B cell (primary cell): Measurements from ENCODE around the gene MUC5AC. TPM values are rescaled to one million over a fixed set of nuclear protein-coding genes. Genes with fewer than 3 reads are reported as not detected.

ENCODE experiments used
- ATAC-seq: fragments of 200-7000 bp; cut with Tn5 transposase; one replicate; pipeline ENCODE4 v1.10.0; 2021; ENCODE audit warnings: low read depth, mild to moderate bottlenecking, moderate number of reproducible peaks, moderate library complexity
- CTCF ChIA-PET: fragments of 350-600 bp; sonication (Branson Sonifier 250); formaldehyde crosslinking; loops from one replicate; lab custom pipeline; 2021; ENCODE audit warnings: antibody characterized with exemption, inconsistent platforms; lab: Charles Lee
- POLR2A ChIA-PET: fragments of 350-600 bp; sonication (Branson Sonifier 250); formaldehyde crosslinking; loops from one replicate; lab custom pipeline; 2021; ENCODE audit warnings: antibody characterized with exemption; lab: Charles Lee
- DNase-seq: peaks from one replicate; pipeline ENCODE4 v3.0.0; 2013
- H2AFZ ChIP-seq: 2 replicates; pipeline ENCODE4 v1.6.1; 2012; ENCODE audit warnings: mild to moderate bottlenecking, low read depth, low read length; ENCODE audit not compliant: insufficient read depth, poor library complexity, severe bottlenecking
- H3K27ac ChIP-seq, 2 donors: 1 replicate in 1 of 2; 2 replicates in 1 of 2; pipeline ENCODE4 v1.5.1; 2012 to 2013; ENCODE audit warnings: low read length in 2 of 2, mild to moderate bottlenecking in 2 of 2, moderate library complexity in 1 of 2
- H3K27me3 ChIP-seq, 4 experiments: fragments of 200-600 bp in 1 of 4; sonication (generic) in 1 of 4; replicated peaks in 1 of 4; 1 replicate in 2 of 4; 2 replicates in 2 of 4; pipeline versions ENCODE4 v1.6.1 to v1.7.0; 2013 to 2016; ENCODE audit warnings: low read length in 3 of 4, mild to moderate bottlenecking in 2 of 4, mixed read lengths in 1 of 4, moderate library complexity in 1 of 4; ENCODE audit not compliant: insufficient read depth in 4 of 4, control insufficient read depth in 3 of 4; ENCODE audit errors: control extremely low read depth in 1 of 4
- H3K36me3 ChIP-seq, 2 experiments: replicated peaks in 1 of 2; 1 replicate in 1 of 2; 2 replicates in 1 of 2; pipeline versions ENCODE4 v1.6.1 to v1.7.1; 2013; ENCODE audit warnings: low read length in 1 of 2; ENCODE audit not compliant: insufficient read depth in 2 of 2, control insufficient read depth in 1 of 2; ENCODE audit errors: control extremely low read depth in 1 of 2, extremely low read depth in 1 of 2
- H3K4me1 ChIP-seq, 2 donors: fragments of 200-600 bp in 1 of 2; sonication (generic) in 1 of 2; 1 replicate in 1 of 2; 2 replicates in 1 of 2; pipeline versions ENCODE4 v1.5.1 to v1.6.1; 2013 to 2017; ENCODE audit warnings: low read length in 2 of 2; ENCODE audit not compliant: control insufficient read depth in 2 of 2, insufficient read depth in 2 of 2
- H3K4me2 ChIP-seq: replicated peaks from 2 replicates; pipeline ENCODE3; 2012; ENCODE audit warnings: mild to moderate bottlenecking, low read depth, low read length; ENCODE audit not compliant: poor library complexity, severe bottlenecking
- H3K4me3 ChIP-seq, 5 experiments: fragments of 200-600 bp in 1 of 5; sonication (generic) in 1 of 5; 1 replicate in 3 of 5; 2 replicates in 2 of 5; pipeline versions ENCODE4 v1.5.1 to v1.7.0; 2011 to 2016; ENCODE audit warnings: low read length in 4 of 5, mild to moderate bottlenecking in 4 of 5, low read depth in 2 of 5, control low read depth in 1 of 5, moderate library complexity in 1 of 5; ENCODE audit not compliant: insufficient read depth in 1 of 5; ENCODE audit errors: control extremely low read depth in 1 of 5, extremely low read depth in 1 of 5
- H3K79me2 ChIP-seq: fragments of 200-600 bp; sonication (generic); one replicate; pipeline ENCODE4 v1.6.0; 2016; ENCODE audit warnings: low read length; ENCODE audit not compliant: control insufficient read depth, insufficient read depth
- H3K9ac ChIP-seq: fragments of 200-600 bp; sonication (generic); 2 replicates; pipeline ENCODE4 v1.6.1; 2017; ENCODE audit warnings: mild to moderate bottlenecking, low read length, moderate library complexity
- H3K9me3 ChIP-seq, 3 donors: one replicate each; pipeline versions ENCODE4 v1.6.1 to v1.7.1; 2013; ENCODE audit warnings: low read length in 2 of 3; ENCODE audit not compliant: control insufficient read depth in 2 of 3, insufficient read depth in 1 of 3; ENCODE audit errors: control extremely low read depth in 1 of 3
- H4K20me1 ChIP-seq: 2 replicates; pipeline ENCODE4 v1.6.0; 2012; ENCODE audit warnings: mild to moderate bottlenecking, low read length; ENCODE audit not compliant: insufficient read depth, control insufficient read depth, poor library complexity, severe bottlenecking
- H3K27ac Mint-ChIP-seq: one replicate; pipeline ENCODE4 v1.8.0; 2021; ENCODE audit warnings: mixed read lengths
- H3K27me3 Mint-ChIP-seq: one replicate; pipeline ENCODE4 v1.8.0; 2021; ENCODE audit warnings: mixed read lengths
- H3K4me1 Mint-ChIP-seq: one replicate; pipeline ENCODE4 v1.8.0; 2021; ENCODE audit warnings: mixed read lengths
- H3K4me3 Mint-ChIP-seq: one replicate; pipeline ENCODE4 v1.8.0; 2021; ENCODE audit warnings: mixed read lengths
- H3K9me3 Mint-ChIP-seq: one replicate; pipeline ENCODE4 v1.8.0; 2022; ENCODE audit warnings: mixed read lengths; ENCODE audit not compliant: insufficient read depth
- CTCF ChIP-seq: fragments of 200-600 bp; IDR thresholded peaks from one replicate; pipeline ENCODE4 v1.8.0; 2022; ENCODE audit warnings: antibody characterized with exemption, mild to moderate bottlenecking
- EZH2 ChIP-seq: IDR thresholded peaks from 2 replicates; pipeline ENCODE4 v1.6.1; 2012; ENCODE audit warnings: borderline replicate concordance, low read depth, mild to moderate bottlenecking, moderate library complexity, low read length; ENCODE audit not compliant: insufficient read depth, poor library complexity, severe bottlenecking
- WGBS: methylation state at CpG from one replicate; pipeline ENCODE4 v1.1.5; 2013; ENCODE audit warnings: missing lambda C conversion rate; ENCODE audit not compliant: insufficient coverage; 5-methylcytosine and 5-hydroxymethylcytosine counted together
- intact Hi-C: fragments of 100-400 bp; cut with micrococcal nuclease; formaldehyde crosslinking; loops from one replicate; pipeline ENCODE4 v1.10.0; 2022
- polyA plus RNA-seq: library from polyadenylated mRNA; depleted of rRNA; stranded (reverse); fragments of >200 nt; gene quantifications from 2 replicates; pipeline ENCODE4 v1.2.3, GENCODE V29; 2012
- total RNA-seq, 2 donors: library from RNA; stranded (reverse); fragments of 120-200 nt in 1 of 2; gene quantifications; 1 replicate in 1 of 2; 2 replicates in 1 of 2; pipeline versions ENCODE4 v1.2.3 to v1.2.4, GENCODE V29; 2013 to 2022

MUC5AC gene
- total and polyA plus RNA-seq, 2 donors (not counting 1 experiment from before 2014, with no cell fraction given): not detected

GRCh38 chr11:1117992-1118391, 39.8 kb upstream of the MUC5AC start:
- Mint-ChIP-seq H3K4me1 (peaks cover 3% of the 10 kb centered on the region), H3K4me3 (no peak overlapping the region), H3K27me3 (no peaks in the 10 kb centered on the region), H3K9me3 (no peaks in the 10 kb centered on the region), H3K27ac (no peak overlapping the region)
- H3K9ac ChIP-seq: no peak overlapping the region
- no peaks in the 10 kb centered on the region for H3K79me2 ChIP-seq
- intact Hi-C loops: no loop called here
- DNase-seq: no peak
- ChIA-PET POLR2A (no interaction called here), CTCF (no interaction called here)
- peaks cover 0 to 5% (median 0%) of the 10 kb centered on the region in 3 donors for H3K9me3 ChIP-seq
- no peak overlapping the region for H2AFZ ChIP-seq
- H3K36me3 ChIP-seq: no peaks in the 10 kb centered on the region
- no peaks in the 10 kb centered on the region for H4K20me1 ChIP-seq
- 64% methylated on average over 3 of the region's 6 CpGs for WGBS
- TF ChIP-seq CTCF: no peak
- no peak for TF ChIP-seq EZH2
- no peak overlapping the region for H3K4me2 ChIP-seq
- ATAC-seq: no peak
- no peak overlapping the region for H3K27ac ChIP-seq
- H3K27me3 ChIP-seq: no peaks in the 10 kb centered on the region
- no peak overlapping the region for H3K4me3 ChIP-seq
- no peaks in the 10 kb centered on the region for H3K4me1 ChIP-seq

DNA sequence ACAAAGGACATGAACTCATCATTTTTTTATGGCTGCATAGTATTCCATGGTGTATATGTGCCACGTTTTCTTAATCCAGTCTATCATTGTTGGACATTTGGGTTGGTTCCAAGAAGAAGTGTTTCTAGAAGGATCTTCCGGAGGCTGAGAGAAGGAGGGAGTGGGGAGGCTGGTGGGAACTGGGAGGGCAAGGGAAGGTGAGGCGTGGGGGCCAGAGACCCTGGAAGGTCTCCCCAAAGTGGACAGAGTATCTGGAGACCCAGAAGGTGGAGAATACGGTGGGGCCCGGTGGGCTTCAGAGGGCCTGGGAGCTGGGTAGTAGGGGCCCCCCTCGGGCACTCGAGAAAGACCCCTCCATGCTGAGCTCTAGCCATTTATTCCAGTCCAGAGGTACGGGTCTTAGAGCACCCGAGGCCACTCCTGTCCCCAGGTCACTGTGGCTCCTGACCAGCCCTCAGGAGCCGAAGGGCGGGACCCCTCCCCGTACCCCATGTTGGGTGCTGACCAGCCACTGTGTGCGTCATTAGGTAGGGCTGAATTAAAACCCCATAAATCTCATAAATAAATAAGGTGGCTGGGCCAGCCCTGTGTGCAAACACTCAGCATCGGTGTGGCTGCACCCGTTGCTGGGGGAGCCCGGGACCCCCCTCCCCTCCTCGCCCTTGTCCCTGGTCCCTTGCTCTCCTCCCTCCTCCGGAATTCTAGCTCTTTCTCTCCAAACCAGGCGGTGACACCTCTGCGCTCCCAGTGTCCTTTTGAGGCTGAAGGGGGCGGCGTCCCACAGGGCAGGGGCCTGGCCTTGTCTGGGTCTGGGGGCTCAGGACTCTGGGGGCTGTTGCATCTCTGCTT, 38.8 kb upstream of the MUC5AC start:
- peaks cover 0 to 1% (median 0%) of the 10 kb centered on the region in 3 donors for H3K9me3 ChIP-seq
- H3K9ac ChIP-seq: no peak overlapping the region
- H3K4me1 Mint-ChIP-seq: peaks cover 3% of the 10 kb centered on the region
- no peaks in the 10 kb centered on the region for H3K4me1 ChIP-seq
- WGBS: 80% methylated on average over 17 of the region's 22 CpGs
- no peaks in the 10 kb centered on the region for H3K79me2 ChIP-seq
- ATAC-seq (no peak), DNase-seq (no peak)
- ChIA-PET CTCF (no interaction called here), POLR2A (no interaction called here)
- no peak overlapping the region for H2AFZ ChIP-seq
- no peak overlapping the region for H3K4me3 ChIP-seq
- no peak overlapping the region for H3K4me2 ChIP-seq
- no peak overlapping the region for H3K27ac Mint-ChIP-seq
- no peaks in the 10 kb centered on the region for H3K27me3 ChIP-seq
- no peaks in the 10 kb centered on the region for H3K27me3 Mint-ChIP-seq
- no peak overlapping the region for H3K4me3 Mint-ChIP-seq
- intact Hi-C loops: no loop called here
- no peaks in the 10 kb centered on the region for H3K9me3 Mint-ChIP-seq
- H3K36me3 ChIP-seq: no peaks in the 10 kb centered on the region
- no peak overlapping the region for H3K27ac ChIP-seq
- H4K20me1 ChIP-seq: no peaks in the 10 kb centered on the region
- no peak for TF ChIP-seq EZH2
- no peak for TF ChIP-seq CTCF
